ENCODE results near the gene NAA10. TPM values are rescaled to one million over a fixed set of nuclear protein-coding genes. Genes with fewer than 3 reads are reported as not detected.

Gene NAA10
- total and polyA plus RNA-seq, 2 of the 13 experiments (the other 11 are each of a cell fraction or from before 2014, with no cell fraction given): 49.2 to 51.7 TPM

DNA sequence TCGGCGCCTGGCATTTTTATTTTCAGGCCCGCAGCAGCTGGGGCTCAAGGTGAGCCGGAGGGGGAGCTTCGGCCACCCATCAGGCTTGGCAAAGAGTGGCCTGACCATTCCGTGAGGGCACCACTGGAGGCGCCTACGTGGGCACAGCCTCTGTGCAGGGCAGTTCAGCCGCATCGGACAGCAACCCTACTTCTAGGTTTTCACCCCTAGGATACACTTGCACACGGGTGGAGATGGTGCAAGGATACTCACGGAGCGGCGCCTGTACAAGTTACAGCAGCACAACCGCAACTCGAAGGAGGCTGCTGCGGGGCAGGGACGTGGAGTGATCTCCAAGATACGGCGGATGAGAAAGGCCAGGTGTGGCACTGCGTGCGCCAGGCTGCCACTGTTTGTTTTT lies 25.9 kb upstream of the NAA10 start:
- Histone ChIP-seq H3K4me1 (ENCODE audit: insufficient read depth, low read length) (no peaks in the 10 kb centered on the region), H3K36me3 (replicated peaks in 1 of 2; ENCODE audit: control insufficient read depth in 1 of 2, insufficient read depth in 2 of 2, low read length in 2 of 2) (peaks cover 18 to 80% of the 10 kb centered on the region in 2 experiments; a peak in 4 of 5 replicates), H3K79me2 (ENCODE audit: insufficient read depth, low read length) (peaks cover 22% of the 10 kb centered on the region), H3K9ac (ENCODE audit: insufficient read depth, low read depth, low read length) (no peak overlapping the region), H3K27ac (ENCODE audit: extremely low read length, insufficient read depth, low read length) (no peak overlapping the region), H3K27me3 (ENCODE audit: control insufficient read depth in 1 of 2, insufficient read depth in 2 of 2, low read length in 2 of 2) (no peaks in the 10 kb centered on the region), H3K4me3 (replicated peaks in 1 of 3; ENCODE audit: insufficient read depth in 1 of 3, low read depth in 2 of 3, low read length in 3 of 3) (no peak overlapping the region), H2AFZ (ENCODE audit: low read length) (no peak overlapping the region), H3K9me3 (ENCODE audit: low read length) (no peaks in the 10 kb centered on the region), H3K4me2 (ENCODE audit: low read depth, low read length) (no peak overlapping the region), H4K20me1 (ENCODE audit: insufficient read depth, low read length) (peaks cover 12% of the 10 kb centered on the region; the same call in 1 of the 2 replicates)
- no TSS peak for BruUV-seq (replicated peaks)
- FAIRE-seq: no peak
- ATAC-seq: no peak
- WGBS (ENCODE audit: low lambda C conversion rate): 88% methylated on average over 3 of the region's 22 CpGs
- TF ChIP-seq POLR2A (IDR thresholded peaks at IDR 0.05; ENCODE audit: insufficient read depth in 1 of 2, low read depth in 2 of 2, low read length in 2 of 2) (0 out of 4 replicates have a peak, but pooled peaks of 1 of the 2 experiments have one; percentile 1), ZNF512 (CRISPR knock-in tag; IDR thresholded peaks at IDR 0.05) (no peak)
- in situ Hi-C loops (cut with HindIII; ENCODE audit: extremely low pct_ligation_motif_present, low pct_unique_long_range_greater_than_20kb): no loop called here
- ChIA-PET POLR2A (no interaction called here), CTCF (ENCODE audit: low intra/inter-chr PET ratio, low total read pairs) (no interaction called here)
- DNase-seq (ENCODE audit: low spot score): no peak
- intact Hi-C loops (cut with micrococcal nuclease; ENCODE audit: unreplicated experiment): no loop called here

DNA sequence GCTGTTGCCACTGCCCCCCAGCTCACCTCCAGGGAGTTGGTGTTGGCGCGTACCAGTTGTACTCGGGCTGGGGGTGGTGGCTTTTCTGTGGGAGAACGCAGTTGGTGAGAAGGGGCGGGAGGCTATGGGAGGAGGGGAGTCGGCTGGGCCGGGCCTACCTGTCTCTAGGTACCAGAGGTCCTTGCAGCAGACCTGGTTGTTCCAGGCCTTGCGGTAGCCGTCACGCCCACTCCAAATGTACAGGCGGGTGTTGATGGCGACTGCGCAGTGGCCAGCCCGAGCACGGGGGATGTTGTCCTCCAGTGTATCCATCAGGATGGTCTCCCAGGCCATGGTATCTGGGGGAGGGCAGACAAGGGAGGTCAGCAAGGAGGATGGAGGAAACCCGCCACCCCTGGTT lies 25.2 kb upstream of the NAA10 start:
- WGBS (ENCODE audit: low lambda C conversion rate): 85% methylated on average over 1 of the region's 16 CpGs
- intact Hi-C loops (cut with micrococcal nuclease; ENCODE audit: unreplicated experiment) (no loop called here), in situ Hi-C loops (cut with HindIII; ENCODE audit: extremely low pct_ligation_motif_present, low pct_unique_long_range_greater_than_20kb) (no loop called here)
- H4K20me1 ChIP-seq (ENCODE audit: insufficient read depth, low read length): peaks cover 12% of the 10 kb centered on the region; the same call in 1 of the 2 replicates
- POLR2A ChIA-PET: no interaction called here
- no peak overlapping the region for H2AFZ ChIP-seq (ENCODE audit: low read length)
- CTCF ChIA-PET (ENCODE audit: low intra/inter-chr PET ratio, low total read pairs): no interaction called here
- H3K4me2 ChIP-seq (ENCODE audit: low read depth, low read length): no peak overlapping the region
- H3K79me2 ChIP-seq (ENCODE audit: insufficient read depth, low read length): peaks cover 15% of the 10 kb centered on the region
- ATAC-seq (no peak), FAIRE-seq (no peak), DNase-seq (ENCODE audit: low spot score) (no peak)
- no peak for TF ChIP-seq ZNF607 (CRISPR knock-in tag; IDR thresholded peaks at IDR 0.05; ENCODE audit: borderline replicate concordance)
- TF ChIP-seq AHDC1 (CRISPR knock-in tag; IDR thresholded peaks at IDR 0.05; ENCODE audit: borderline replicate concordance): no peak
- no peak for TF ChIP-seq SYNCRIP (IDR thresholded peaks at IDR 0.05; ENCODE audit: insufficient read depth, low read depth, low read length)
- TF ChIP-seq, protein P1, sequence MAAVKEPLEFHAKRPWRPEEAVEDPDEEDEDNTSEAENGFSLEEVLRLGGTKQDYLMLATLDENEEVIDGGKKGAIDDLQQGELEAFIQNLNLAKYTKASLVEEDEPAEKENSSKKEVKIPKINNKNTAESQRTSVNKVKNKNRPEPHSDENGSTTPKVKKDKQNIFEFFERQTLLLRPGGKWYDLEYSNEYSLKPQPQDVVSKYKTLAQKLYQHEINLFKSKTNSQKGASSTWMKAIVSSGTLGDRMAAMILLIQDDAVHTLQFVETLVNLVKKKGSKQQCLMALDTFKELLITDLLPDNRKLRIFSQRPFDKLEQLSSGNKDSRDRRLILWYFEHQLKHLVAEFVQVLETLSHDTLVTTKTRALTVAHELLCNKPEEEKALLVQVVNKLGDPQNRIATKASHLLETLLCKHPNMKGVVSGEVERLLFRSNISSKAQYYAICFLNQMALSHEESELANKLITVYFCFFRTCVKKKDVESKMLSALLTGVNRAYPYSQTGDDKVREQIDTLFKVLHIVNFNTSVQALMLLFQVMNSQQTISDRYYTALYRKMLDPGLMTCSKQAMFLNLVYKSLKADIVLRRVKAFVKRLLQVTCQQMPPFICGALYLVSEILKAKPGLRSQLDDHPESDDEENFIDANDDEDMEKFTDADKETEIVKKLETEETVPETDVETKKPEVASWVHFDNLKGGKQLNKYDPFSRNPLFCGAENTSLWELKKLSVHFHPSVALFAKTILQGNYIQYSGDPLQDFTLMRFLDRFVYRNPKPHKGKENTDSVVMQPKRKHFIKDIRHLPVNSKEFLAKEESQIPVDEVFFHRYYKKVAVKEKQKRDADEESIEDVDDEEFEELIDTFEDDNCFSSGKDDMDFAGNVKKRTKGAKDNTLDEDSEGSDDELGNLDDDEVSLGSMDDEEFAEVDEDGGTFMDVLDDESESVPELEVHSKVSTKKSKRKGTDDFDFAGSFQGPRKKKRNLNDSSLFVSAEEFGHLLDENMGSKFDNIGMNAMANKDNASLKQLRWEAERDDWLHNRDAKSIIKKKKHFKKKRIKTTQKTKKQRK (IDR thresholded peaks at IDR 0.05; ENCODE audit: low read length): no peak
- no peak for TF ChIP-seq SOX5 (CRISPR knock-in tag; IDR thresholded peaks at IDR 0.05; ENCODE audit: borderline replicate concordance)
- no peak for TF ChIP-seq NFRKB (IDR thresholded peaks at IDR 0.05)
- no peaks in the 10 kb centered on the region for H3K9me3 ChIP-seq (ENCODE audit: low read length)
- H3K27me3 ChIP-seq (ENCODE audit: control insufficient read depth in 1 of 2, insufficient read depth in 2 of 2, low read length in 2 of 2): no peaks in the 10 kb centered on the region
- no peak overlapping the region for H3K27ac ChIP-seq (ENCODE audit: extremely low read length, insufficient read depth, low read length)
- no TSS peak for BruUV-seq (replicated peaks)
- H3K9ac ChIP-seq (ENCODE audit: insufficient read depth, low read depth, low read length): no peak overlapping the region
- no peaks in the 10 kb centered on the region for H3K4me1 ChIP-seq (ENCODE audit: insufficient read depth, low read length)
- H3K4me3 ChIP-seq (replicated peaks in 1 of 3; ENCODE audit: insufficient read depth in 1 of 3, low read depth in 2 of 3, low read length in 3 of 3): no peak overlapping the region
- H3K36me3 ChIP-seq (replicated peaks in 1 of 2; ENCODE audit: control insufficient read depth in 1 of 2, insufficient read depth in 2 of 2, low read length in 2 of 2): peaks cover 17 to 82% of the 10 kb centered on the region in 2 experiments; a peak in 4 of 5 replicates
